Stimulated activated CD4-positive, alpha-beta T cell treated with anti-CD3 and anti-CD28 coated beads, Interleukin-4, amount 100 ng/mL, for 4 hours (primary cell): ENCODE measurements around the gene FNIP1.
"Not testable (repeated sequence)": the region's sequence is repeated elsewhere in the genome, so short reads cannot be mapped to it uniquely, and the experiment has no call there.

Experiments
- DNase-seq, 2 experiments: peaks; one replicate each; pipeline ENCODE4 v3.0.0-alpha.2; 2020

The FNIP1 gene

GRCh38 chr5:131786900-131787692, 9.7 kb downstream of the FNIP1 start:
- DNase-seq = no peak

- no peak for DNase-seq
Measured at GRCh38 chr5:131786036-131786435, 10.8 kb downstream of the FNIP1 start.

- no peak for DNase-seq
Measured at GRCh38 chr5:131783874-131784273, 12.9 kb downstream of the FNIP1 start.

- no peak for DNase-seq
Measured at GRCh38 chr5:131783357-131783756, 13.5 kb downstream of the FNIP1 start.

- DNase-seq = no peak
Measured at GRCh38 chr5:131782717-131783116, 14.1 kb downstream of the FNIP1 start.

- not testable (repeated sequence) for DNase-seq
Measured at GRCh38 chr5:131778141-131778540, 18.7 kb downstream of the FNIP1 start.

GRCh38 chr5:131776450-131776849, 20.4 kb downstream of the FNIP1 start:
- DNase-seq = no peak

GRCh38 chr5:131774652-131775367, 22.0 kb downstream of the FNIP1 start:
- DNase-seq = no peak

GRCh38 chr5:131773805-131774204, 23.0 kb downstream of the FNIP1 start:
- DNase-seq = no peak

GRCh38 chr5:131771692-131772091, 25.1 kb downstream of the FNIP1 start:
- DNase-seq = no peak

GRCh38 chr5:131769961-131770360, 26.9 kb downstream of the FNIP1 start:
- no peak for DNase-seq

- DNase-seq = no peak
Measured at GRCh38 chr5:131769336-131769735, 27.5 kb downstream of the FNIP1 start.

- DNase-seq = no peak
Measured at GRCh38 chr5:131767891-131768290, 28.9 kb downstream of the FNIP1 start.

- no peak for DNase-seq
Measured at GRCh38 chr5:131766689-131767088, 30.1 kb downstream of the FNIP1 start.

GRCh38 chr5:131765261-131765660, 31.6 kb downstream of the FNIP1 start:
- no peak for DNase-seq

GRCh38 chr5:131763968-131764367, 32.8 kb downstream of the FNIP1 start:
- no peak for DNase-seq

GRCh38 chr5:131760793-131761192, 36.0 kb downstream of the FNIP1 start:
- DNase-seq = no peak

- DNase-seq = no peak
Measured at GRCh38 chr5:131759704-131760103, 37.1 kb downstream of the FNIP1 start.

GRCh38 chr5:131758520-131758900, 38.3 kb downstream of the FNIP1 start:
- DNase-seq = no peak

GRCh38 chr5:131757830-131758519, 38.8 kb downstream of the FNIP1 start:
- DNase-seq = no peak

- DNase-seq = no peak
Measured at GRCh38 chr5:131756942-131757341, 39.9 kb downstream of the FNIP1 start.

GRCh38 chr5:131754363-131754762, 42.5 kb downstream of the FNIP1 start:
- no peak for DNase-seq

GRCh38 chr5:131751506-131751905, 45.3 kb downstream of the FNIP1 start:
- no peak for DNase-seq
